ENCODE measurements around the gene EIPR1.
"Not testable (repeated sequence)": the region's sequence is repeated elsewhere in the genome, so short reads cannot be mapped to it uniquely, and the experiment has no call there.

Gene EIPR1

GRCh38 chr2:3202926-3203325 lies 174.7 kb downstream of the EIPR1 start:
- Histone ChIP-seq H3K36me3 (ENCODE audit: low read depth) (no peaks in the 10 kb centered on the region), H3K27ac (ENCODE audit: poor library complexity, severe bottlenecking) (no peak overlapping the region), H3K9me3 (ENCODE audit: severe bottlenecking) (no peaks in the 10 kb centered on the region), H3K4me1 (ENCODE audit: insufficient read depth, poor library complexity, severe bottlenecking) (no peaks in the 10 kb centered on the region), H3K4me3 (ENCODE audit: severe bottlenecking) (no peak overlapping the region), H3K27me3 (ENCODE audit: insufficient read depth, poor library complexity, severe bottlenecking) (no peaks in the 10 kb centered on the region)
- ATAC-seq (ENCODE audit: low read depth) (no peak), DNase-seq (ENCODE audit: low spot score) (no peak)
- no peak for TF ChIP-seq CTCF (IDR thresholded peaks at IDR 0.05; ENCODE audit: poor library complexity, severe bottlenecking)

DNA sequence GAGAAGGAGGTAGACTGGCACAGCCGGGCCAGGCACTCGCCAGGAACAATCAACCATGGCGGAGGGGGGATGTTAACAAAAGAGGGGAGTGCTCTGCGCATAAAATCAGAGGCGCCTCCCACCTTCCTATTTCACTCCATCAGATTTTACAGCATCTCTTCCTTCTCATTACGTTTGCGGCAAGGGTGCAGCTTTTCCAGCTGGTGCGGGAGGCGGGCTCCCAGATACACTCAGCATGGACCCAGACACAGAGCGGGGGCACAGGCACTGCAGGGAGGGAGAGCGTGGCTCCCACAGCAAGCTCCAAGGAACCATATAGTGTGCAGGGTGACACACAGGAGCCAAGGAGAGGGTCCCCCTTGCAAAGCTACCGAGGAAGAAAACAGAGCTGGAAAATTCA lies 176.3 kb downstream of the EIPR1 start:
- no peak overlapping the region for H3K4me3 ChIP-seq (ENCODE audit: severe bottlenecking)
- H3K9me3 ChIP-seq (ENCODE audit: severe bottlenecking): no peaks in the 10 kb centered on the region
- no peak overlapping the region for H3K27ac ChIP-seq (ENCODE audit: poor library complexity, severe bottlenecking)
- no peak for ATAC-seq (ENCODE audit: low read depth)
- no peak for DNase-seq (ENCODE audit: low spot score)
- no peak for TF ChIP-seq CTCF (IDR thresholded peaks at IDR 0.05; ENCODE audit: poor library complexity, severe bottlenecking)
- H3K4me1 ChIP-seq (ENCODE audit: insufficient read depth, poor library complexity, severe bottlenecking): no peaks in the 10 kb centered on the region
- H3K27me3 ChIP-seq (ENCODE audit: insufficient read depth, poor library complexity, severe bottlenecking): no peaks in the 10 kb centered on the region
- H3K36me3 ChIP-seq (ENCODE audit: low read depth): no peaks in the 10 kb centered on the region

DNA sequence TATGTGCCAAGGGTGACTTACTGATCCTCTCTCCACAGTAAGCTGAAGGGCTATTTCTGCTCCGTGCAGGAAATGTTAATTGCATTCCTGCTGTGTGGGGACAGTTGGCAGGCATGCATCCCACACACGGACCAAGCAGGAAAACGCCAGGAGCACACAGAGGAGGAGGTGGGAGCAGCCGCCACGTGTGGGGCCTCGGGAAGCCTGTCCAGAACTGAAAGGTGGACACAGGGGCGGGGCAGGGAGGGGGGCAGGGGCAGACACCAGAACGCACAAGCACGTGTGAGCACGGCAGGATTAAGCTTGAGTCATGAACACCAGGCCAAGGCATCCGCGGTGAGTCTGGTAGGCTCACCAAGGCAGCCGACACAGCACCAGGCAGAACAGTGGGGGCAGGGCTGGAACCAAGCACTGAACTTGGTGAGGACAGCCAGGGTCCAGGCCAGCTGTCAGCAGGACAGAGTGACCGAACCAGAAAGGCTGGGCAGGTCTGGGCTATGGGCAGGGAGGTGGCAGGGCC lies 177.1 kb downstream of the EIPR1 start:
- no peaks in the 10 kb centered on the region for H3K9me3 ChIP-seq (ENCODE audit: severe bottlenecking)
- TF ChIP-seq CTCF (IDR thresholded peaks at IDR 0.05; ENCODE audit: poor library complexity, severe bottlenecking): no peak
- no peaks in the 10 kb centered on the region for H3K4me1 ChIP-seq (ENCODE audit: insufficient read depth, poor library complexity, severe bottlenecking)
- no peak overlapping the region for H3K4me3 ChIP-seq (ENCODE audit: severe bottlenecking)
- DNase-seq (ENCODE audit: low spot score): no peak
- H3K27me3 ChIP-seq (ENCODE audit: insufficient read depth, poor library complexity, severe bottlenecking): no peaks in the 10 kb centered on the region
- no peak overlapping the region for H3K27ac ChIP-seq (ENCODE audit: poor library complexity, severe bottlenecking)
- no peak for ATAC-seq (ENCODE audit: low read depth)
- H3K36me3 ChIP-seq (ENCODE audit: low read depth): no peaks in the 10 kb centered on the region

DNA sequence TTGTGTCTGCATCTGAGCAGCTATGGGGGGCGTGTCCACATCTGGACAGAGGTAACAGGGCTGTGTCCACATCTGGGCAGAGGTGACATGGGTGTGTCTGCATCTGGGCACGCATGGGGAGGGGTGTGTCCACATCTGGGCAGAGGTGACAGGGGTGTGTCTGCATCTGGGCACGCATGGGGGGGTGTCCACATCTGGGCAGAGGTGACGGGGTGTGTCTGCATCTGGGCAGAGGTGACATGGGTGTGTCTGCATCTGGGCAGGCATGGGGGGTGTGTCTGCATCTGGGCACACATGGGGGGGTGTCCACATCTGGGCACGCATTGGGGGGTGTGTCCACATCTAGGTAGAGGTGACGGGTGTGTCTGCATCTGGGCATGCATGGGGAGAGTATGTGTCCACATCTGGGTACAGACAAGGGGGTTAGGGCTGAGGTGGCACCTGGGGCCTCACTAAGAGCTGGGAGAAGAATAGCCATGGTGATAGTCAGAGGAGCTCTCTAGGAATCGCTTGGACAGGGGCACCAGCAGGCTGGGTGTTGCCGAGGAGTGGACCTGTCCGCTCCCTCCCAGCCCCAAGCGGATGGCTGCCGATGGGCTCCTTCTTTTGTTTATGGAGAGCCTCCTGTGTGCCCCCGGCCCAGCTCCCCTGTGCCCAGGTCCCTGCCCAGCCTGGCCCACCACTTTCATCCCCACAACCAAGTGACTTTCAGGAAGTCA lies 177.8 kb downstream of the EIPR1 start:
- H3K36me3 ChIP-seq (ENCODE audit: low read depth): no peaks in the 10 kb centered on the region
- DNase-seq (ENCODE audit: low spot score): no peak
- no peaks in the 10 kb centered on the region for H3K27me3 ChIP-seq (ENCODE audit: insufficient read depth, poor library complexity, severe bottlenecking)
- no peaks in the 10 kb centered on the region for H3K9me3 ChIP-seq (ENCODE audit: severe bottlenecking)
- no peak overlapping the region for H3K27ac ChIP-seq (ENCODE audit: poor library complexity, severe bottlenecking)
- ATAC-seq (ENCODE audit: low read depth): no peak
- no peak overlapping the region for H3K4me3 ChIP-seq (ENCODE audit: severe bottlenecking)
- TF ChIP-seq CTCF (IDR thresholded peaks at IDR 0.05; ENCODE audit: poor library complexity, severe bottlenecking): no peak
- no peaks in the 10 kb centered on the region for H3K4me1 ChIP-seq (ENCODE audit: insufficient read depth, poor library complexity, severe bottlenecking)

DNA sequence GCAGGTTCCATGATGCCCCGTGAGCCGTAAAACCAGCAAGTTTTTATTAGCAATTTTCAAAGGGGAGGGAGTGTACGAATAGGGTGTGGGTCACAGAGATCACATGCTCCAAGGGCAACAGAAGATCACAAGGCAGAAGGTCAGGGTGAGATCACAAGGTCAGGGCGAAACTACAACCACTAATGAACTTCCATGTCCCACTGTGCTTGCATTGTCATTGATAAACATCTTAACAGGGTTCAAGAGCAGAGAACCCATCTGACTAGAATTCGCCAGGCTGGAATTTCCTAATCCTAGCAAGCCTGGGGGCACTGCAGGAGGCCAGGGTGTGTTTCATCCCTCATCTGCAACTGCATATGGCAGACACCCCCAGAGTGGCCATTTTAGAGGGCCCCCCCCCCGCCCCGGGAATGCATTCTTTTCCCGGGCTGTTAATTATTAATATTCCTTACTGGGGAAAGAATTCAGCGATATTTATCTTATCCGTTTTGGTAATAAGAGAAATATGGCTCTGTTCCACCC lies 178.9 kb downstream of the EIPR1 start:
- not testable (repeated sequence) for H3K27ac ChIP-seq (ENCODE audit: poor library complexity, severe bottlenecking); H3K27me3 ChIP-seq (ENCODE audit: insufficient read depth, poor library complexity, severe bottlenecking); H3K4me3 ChIP-seq (ENCODE audit: severe bottlenecking); H3K9me3 ChIP-seq (ENCODE audit: severe bottlenecking); H3K36me3 ChIP-seq (ENCODE audit: low read depth); H3K4me1 ChIP-seq (ENCODE audit: insufficient read depth, poor library complexity, severe bottlenecking); DNase-seq (ENCODE audit: low spot score); ATAC-seq (ENCODE audit: low read depth)

Data from RWPE2 (cell line).